H1 (cell line): ENCODE results near the gene OSTN. TPM values are rescaled to one million over a fixed set of nuclear protein-coding genes. Genes with fewer than 3 reads are reported as not detected.

ENCODE experiments used
- MAFK ChIP-seq: IDR thresholded peaks from 2 replicates; pipeline ENCODE4 v1.6.1; 2012; ENCODE audit warnings: low read depth, mild to moderate bottlenecking, improper control_type of control experiment, low read length
- RXRA ChIP-seq: IDR thresholded peaks from 2 replicates; pipeline ENCODE4 v1.6.1; 2011; ENCODE audit warnings: low read depth, mild to moderate bottlenecking, low read length, moderate library complexity; ENCODE audit not compliant: insufficient read depth
- SUZ12 ChIP-seq: fragments of 200-600 bp; sonication (generic); IDR thresholded peaks from 2 replicates; pipeline ENCODE4 v1.6.1; 2012; ENCODE audit warnings: mild to moderate bottlenecking, inconsistent platforms, low read length, moderate library complexity, mixed read lengths
- TAF1 ChIP-seq: IDR thresholded peaks from 2 replicates; pipeline ENCODE4 v1.6.1; 2011; ENCODE audit warnings: mild to moderate bottlenecking, low read depth, low read length
- polyA plus RNA-seq, 7 experiments: library from polyadenylated mRNA; depleted of rRNA in 3 of 7; stranded (reverse) in 5 of 7; unstranded in 2 of 7; fragments of >200 nt in 5 of 7; fragments of 200-250 nt in 2 of 7; gene quantifications; 1 replicate in 5 of 7; 2 replicates in 1 of 7; 4 replicates in 1 of 7; pipeline versions ENCODE4 v1.2.1 to v1.2.3, GENCODE V29; 2011 to 2013; ENCODE audit warnings: missing spikeins in 2 of 7, mixed read lengths in 2 of 7
- total RNA-seq: library from RNA; stranded (reverse); fragmentation: NEBNext Ultra II Directional; extraction: Animal tissue kit (Norgen Biotek cat#: 25700); gene quantifications from 2 replicates; pipeline ENCODE4 v1.2.1, GENCODE V29; 2021
- TF ChIP-seq, protein P1 (sequence below), 3 experiments: IDR thresholded peaks; 1 replicate in 2 of 3; 2 replicates in 1 of 3; pipeline versions ENCODE4 v1.5.1 to v1.6.1; 2011; ENCODE audit warnings: low read length in 3 of 3, mild to moderate bottlenecking in 3 of 3, inconsistent platforms in 2 of 3, low read depth in 1 of 3, moderate library complexity in 1 of 3; ENCODE audit not compliant: insufficient read depth in 1 of 3; ENCODE audit errors: control extremely low read depth in 1 of 3

Gene OSTN
- total and polyA plus RNA-seq, 2 of the 8 experiments (the other 6 are each of a cell fraction or from before 2014, with no cell fraction given), result not detected

DNA sequence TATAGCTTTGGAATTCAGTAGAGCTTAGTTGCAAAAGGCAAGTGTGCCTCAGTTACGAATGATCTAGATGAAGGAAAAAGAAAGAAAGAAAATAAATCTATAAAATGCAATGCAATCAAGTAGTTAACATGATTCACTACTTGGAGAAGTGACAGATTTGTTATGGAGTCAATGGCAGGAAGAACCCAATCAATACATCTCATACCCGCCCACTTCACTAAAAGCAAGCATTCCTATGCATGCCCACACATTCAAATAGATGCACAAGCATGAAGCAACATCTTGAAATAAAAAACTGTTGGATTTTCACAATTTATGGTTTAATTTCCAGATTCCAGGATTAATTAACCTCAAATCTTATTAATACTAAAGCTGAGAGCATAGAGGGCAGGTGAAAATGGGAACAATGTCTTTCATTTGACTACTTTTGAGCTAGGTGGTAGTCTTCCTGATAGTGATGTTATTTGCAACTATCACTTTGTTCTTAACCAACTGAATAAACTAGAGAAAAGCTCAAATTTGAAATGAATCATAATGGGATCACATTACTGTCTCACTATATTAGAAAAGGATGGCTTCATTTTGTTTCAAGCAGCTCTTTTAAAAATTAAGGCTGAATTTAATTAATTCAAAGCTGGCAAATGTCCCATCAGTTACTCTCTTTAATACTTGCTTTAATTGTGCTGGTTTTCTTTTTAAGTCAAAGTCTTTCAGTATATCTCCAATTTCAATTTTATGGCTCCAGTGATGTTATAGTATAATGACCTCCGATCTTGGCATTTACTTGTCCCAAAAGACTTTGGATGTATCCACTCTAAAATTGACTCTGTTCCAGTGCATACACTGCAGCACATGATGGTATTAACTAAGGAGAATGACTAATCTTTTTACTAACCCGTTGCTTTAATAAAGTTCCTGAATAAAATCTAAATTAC lies 83.5 kb downstream of the OSTN start (continued):
- TF ChIP-seq, protein P1, sequence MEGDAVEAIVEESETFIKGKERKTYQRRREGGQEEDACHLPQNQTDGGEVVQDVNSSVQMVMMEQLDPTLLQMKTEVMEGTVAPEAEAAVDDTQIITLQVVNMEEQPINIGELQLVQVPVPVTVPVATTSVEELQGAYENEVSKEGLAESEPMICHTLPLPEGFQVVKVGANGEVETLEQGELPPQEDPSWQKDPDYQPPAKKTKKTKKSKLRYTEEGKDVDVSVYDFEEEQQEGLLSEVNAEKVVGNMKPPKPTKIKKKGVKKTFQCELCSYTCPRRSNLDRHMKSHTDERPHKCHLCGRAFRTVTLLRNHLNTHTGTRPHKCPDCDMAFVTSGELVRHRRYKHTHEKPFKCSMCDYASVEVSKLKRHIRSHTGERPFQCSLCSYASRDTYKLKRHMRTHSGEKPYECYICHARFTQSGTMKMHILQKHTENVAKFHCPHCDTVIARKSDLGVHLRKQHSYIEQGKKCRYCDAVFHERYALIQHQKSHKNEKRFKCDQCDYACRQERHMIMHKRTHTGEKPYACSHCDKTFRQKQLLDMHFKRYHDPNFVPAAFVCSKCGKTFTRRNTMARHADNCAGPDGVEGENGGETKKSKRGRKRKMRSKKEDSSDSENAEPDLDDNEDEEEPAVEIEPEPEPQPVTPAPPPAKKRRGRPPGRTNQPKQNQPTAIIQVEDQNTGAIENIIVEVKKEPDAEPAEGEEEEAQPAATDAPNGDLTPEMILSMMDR (IDR thresholded peaks at IDR 0.05; ENCODE audit: control extremely low read depth in 1 of 3, insufficient read depth in 1 of 3, low read depth in 1 of 3, low read length in 3 of 3), result no peak
- TF ChIP-seq MAFK, result no peak
- TF ChIP-seq RXRA, result no peak
- TF ChIP-seq TAF1, result no peak
- TF ChIP-seq SUZ12, result no peak
